H9 (cell line): ENCODE measurements around the gene LCTL. TPM values are rescaled to one million over a fixed set of nuclear protein-coding genes. Genes with fewer than 3 reads are reported as not detected.

ENCODE experiments used
- DNase-seq: peaks from one replicate; pipeline ENCODE4 v3.0.0-alpha.2; 2017
- H2AFZ ChIP-seq: one replicate; pipeline ENCODE4 v1.6.1; 2013; ENCODE audit warnings: mild to moderate bottlenecking, low read length, control low read depth, moderate library complexity
- H2AK5ac ChIP-seq: 2 replicates; pipeline ENCODE4 v1.6.1; 2013; ENCODE audit warnings: low read length, control low read depth, mixed read lengths; ENCODE audit not compliant: insufficient read length
- H2BK120ac ChIP-seq: one replicate; pipeline ENCODE4 v1.6.1; 2013; ENCODE audit warnings: low read depth, mild to moderate bottlenecking, low read length, control low read depth, inconsistent platforms; ENCODE audit not compliant: poor library complexity, severe bottlenecking
- H2BK12ac ChIP-seq: 2 replicates; pipeline ENCODE4 v1.6.1; 2013; ENCODE audit warnings: low read length, control low read depth, mixed read lengths, low read depth; ENCODE audit not compliant: insufficient read length
- H2BK15ac ChIP-seq: 2 replicates; pipeline ENCODE4 v1.6.1; 2013; ENCODE audit warnings: low read depth, low read length, control low read depth
- H2BK20ac ChIP-seq: one replicate; pipeline ENCODE4 v1.6.1; 2013; ENCODE audit warnings: low read depth, mild to moderate bottlenecking, low read length, control low read depth, inconsistent platforms; ENCODE audit not compliant: poor library complexity, severe bottlenecking
- H2BK5ac ChIP-seq: 2 replicates; pipeline ENCODE4 v1.6.1; 2013; ENCODE audit warnings: low read length, control low read depth, mixed read lengths; ENCODE audit not compliant: insufficient read length
- H3K14ac ChIP-seq: 2 replicates; pipeline ENCODE4 v1.6.1; 2013; ENCODE audit warnings: low read length, control low read depth; ENCODE audit not compliant: insufficient read depth
- H3K18ac ChIP-seq: 2 replicates; pipeline ENCODE4 v1.6.1; 2013; ENCODE audit warnings: low read depth, mild to moderate bottlenecking, mixed read lengths, low read length, control low read depth; ENCODE audit not compliant: insufficient read length
- H3K23ac ChIP-seq: 2 replicates; pipeline ENCODE4 v1.6.1; 2013; ENCODE audit warnings: low read length, control low read depth, mixed read lengths, low read depth; ENCODE audit not compliant: insufficient read length
- H3K23me2 ChIP-seq: 2 replicates; pipeline ENCODE4 v1.6.1; 2013; ENCODE audit warnings: low read depth, mild to moderate bottlenecking, mixed read lengths, low read length, control low read depth; ENCODE audit not compliant: insufficient read length, poor library complexity, severe bottlenecking
- H3K27ac ChIP-seq: 2 replicates; pipeline ENCODE4 v1.5.1; 2013; ENCODE audit warnings: low read length, control low read depth, mixed read lengths, low read depth; ENCODE audit not compliant: insufficient read length
- H3K27me3 ChIP-seq: 2 replicates; pipeline ENCODE4 v1.6.1; 2013; ENCODE audit warnings: low read length, control low read depth, inconsistent platforms; ENCODE audit not compliant: insufficient read depth
- H3K4ac ChIP-seq: 2 replicates; pipeline ENCODE4 v1.6.1; 2013; ENCODE audit warnings: low read depth, mild to moderate bottlenecking, control low read depth, inconsistent platforms, low read length, moderate library complexity
- H3K4me1 ChIP-seq: 2 replicates; pipeline ENCODE4 v1.6.1; 2013; ENCODE audit warnings: low read length, control low read depth, inconsistent platforms; ENCODE audit not compliant: insufficient read depth
- H3K4me2 ChIP-seq: 2 replicates; pipeline ENCODE4 v1.6.1; 2013; ENCODE audit warnings: low read length, control low read depth, mixed read lengths; ENCODE audit not compliant: insufficient read length, insufficient read depth
- H3K56ac ChIP-seq: 2 replicates; pipeline ENCODE4 v1.6.1; 2013; ENCODE audit warnings: low read depth, mild to moderate bottlenecking, mixed read lengths, low read length, control low read depth; ENCODE audit not compliant: insufficient read length
- H3K79me1 ChIP-seq: 2 replicates; pipeline ENCODE4 v1.6.1; 2013; ENCODE audit warnings: low read depth, mild to moderate bottlenecking, moderate library complexity, low read length, control low read depth, inconsistent platforms; ENCODE audit not compliant: insufficient read depth, poor library complexity, severe bottlenecking
- H3K79me2 ChIP-seq: 2 replicates; pipeline ENCODE4 v1.6.1; 2013; ENCODE audit warnings: low read length, control low read depth, inconsistent platforms; ENCODE audit not compliant: insufficient read depth
- H3K9ac ChIP-seq: 2 replicates; pipeline ENCODE4 v1.6.1; 2013; ENCODE audit warnings: low read length, control low read depth, mixed read lengths; ENCODE audit not compliant: insufficient read length; ENCODE audit errors: extremely low read depth
- H3K9me3 ChIP-seq: one replicate; pipeline ENCODE4 v1.6.1; 2013; ENCODE audit warnings: low read depth, low read length, inconsistent platforms; ENCODE audit not compliant: control insufficient read depth
- H3T11ph ChIP-seq: one replicate; pipeline ENCODE4 v1.6.1; 2013; ENCODE audit warnings: mild to moderate bottlenecking, low read length, control low read depth, inconsistent platforms
- H4K20me1 ChIP-seq: one replicate; pipeline ENCODE4 v1.6.1; 2013; ENCODE audit not compliant: control insufficient read depth, insufficient read length, insufficient read depth
- H4K5ac ChIP-seq: 2 replicates; pipeline ENCODE4 v1.6.1; 2013; ENCODE audit warnings: low read depth, mild to moderate bottlenecking, mixed read lengths, low read length, control low read depth; ENCODE audit not compliant: insufficient read length
- H4K8ac ChIP-seq: replicated peaks from 2 replicates; pipeline ENCODE4 v1.6.1; 2013; ENCODE audit warnings: low read length, control low read depth, mixed read lengths, low read depth; ENCODE audit not compliant: insufficient read length
- H4K91ac ChIP-seq: 2 replicates; pipeline ENCODE4 v1.6.1; 2013; ENCODE audit warnings: low read depth, mild to moderate bottlenecking, moderate library complexity, mixed read lengths, low read length, control low read depth; ENCODE audit not compliant: insufficient read length
- H3K27ac Mint-ChIP-seq, 3 experiments: 2 replicates in 2 of 3; 3 replicates in 1 of 3; pipeline ENCODE4 v1.8.0; 2020 to 2021; ENCODE audit warnings: mixed read lengths in 3 of 3, mild to moderate bottlenecking in 1 of 3, moderate library complexity in 1 of 3
- H3K27me3 Mint-ChIP-seq: 2 replicates; pipeline ENCODE4 v1.8.0; 2021; ENCODE audit warnings: low read depth, mild to moderate bottlenecking, moderate library complexity, mixed read lengths
- H3K36me3 Mint-ChIP-seq, 3 experiments: 2 replicates in 2 of 3; 3 replicates in 1 of 3; pipeline ENCODE4 v1.8.0; 2020 to 2021; ENCODE audit warnings: low read depth in 3 of 3, mixed read lengths in 3 of 3; ENCODE audit not compliant: insufficient read depth in 1 of 3
- H3K4me1 Mint-ChIP-seq, 2 experiments: 2 replicates each; pipeline ENCODE4 v1.8.0; 2020; ENCODE audit warnings: mixed read lengths in 2 of 2
- H3K4me3 Mint-ChIP-seq, 2 experiments: 2 replicates in 1 of 2; 3 replicates in 1 of 2; pipeline ENCODE4 v1.8.0; 2020 to 2021; ENCODE audit warnings: mild to moderate bottlenecking in 2 of 2, mixed read lengths in 2 of 2, moderate library complexity in 1 of 2
- H3K9me3 Mint-ChIP-seq, 2 experiments: 2 replicates in 1 of 2; 3 replicates in 1 of 2; pipeline ENCODE4 v1.8.0; 2020; ENCODE audit warnings: mild to moderate bottlenecking in 2 of 2, mixed read lengths in 2 of 2, moderate library complexity in 1 of 2
- CTCF ChIP-seq: fragments of 200-600 bp; sonication (generic); conservative IDR thresholded peaks from 3 replicates; pipeline ENCODE4 v1.8.0; 2021; ENCODE audit warnings: antibody characterized with exemption, mild to moderate bottlenecking
- WGBS: extraction: QIAGEN DNeasy Blood & Tissue Kit; methylation state at CpG from one replicate; pipeline ENCODE4 v1.1.7; 2013; ENCODE audit warnings: missing lambda C conversion rate, low lambda C conversion rate, mixed read lengths; ENCODE audit not compliant: insufficient read length; ENCODE audit errors: extremely low coverage; 5-methylcytosine and 5-hydroxymethylcytosine counted together
- total RNA-seq: library from RNA; stranded (reverse); gene quantifications from 2 replicates; pipeline ENCODE4 v1.2.1, GENCODE V29; 2021

LCTL gene
- total RNA-seq, 1 experiment from 2014 or later, result 2.3 TPM

GRCh38 chr15:66573348-66573718, 7.5 kb upstream of the LCTL start:
- H4K91ac ChIP-seq, result no peak overlapping the region
- no peak overlapping the region for H2BK120ac ChIP-seq
- H3K4me3 Mint-ChIP-seq, result no peak overlapping the region
- no peaks in the 10 kb centered on the region for H3K9me3 ChIP-seq
- no peak overlapping the region for H3T11ph ChIP-seq
- no peaks in the 10 kb centered on the region for H3K9me3 Mint-ChIP-seq
- H4K20me1 ChIP-seq, result no peaks in the 10 kb centered on the region
- no peak overlapping the region for H2BK15ac ChIP-seq
- no peaks in the 10 kb centered on the region for H3K23me2 ChIP-seq
- no peak overlapping the region for H4K8ac ChIP-seq
- H3K36me3 Mint-ChIP-seq, result no peaks in the 10 kb centered on the region; a peak in 1 of 7 replicates
- no peak overlapping the region for H3K18ac ChIP-seq
- no peak overlapping the region for H4K5ac ChIP-seq
- H2BK5ac ChIP-seq, result no peak overlapping the region
- no peaks in the 10 kb centered on the region for H3K27me3 ChIP-seq
- no peak overlapping the region for H2BK12ac ChIP-seq
- H3K23ac ChIP-seq, result no peak overlapping the region
- no peak overlapping the region for H2AFZ ChIP-seq
- H3K4ac ChIP-seq, result no peak overlapping the region
- no peak overlapping the region for H3K4me2 ChIP-seq
- no CpG with 5 or more reads among the region's 7 CpGs for WGBS
- no peaks in the 10 kb centered on the region for H3K79me1 ChIP-seq
- H3K27ac Mint-ChIP-seq, result no peak overlapping the region
- no peak overlapping the region for H2BK20ac ChIP-seq
- no peaks in the 10 kb centered on the region for H3K4me1 Mint-ChIP-seq
- no peak overlapping the region for H3K14ac ChIP-seq
- no peaks in the 10 kb centered on the region; the same call in 1 of the 2 replicates for H3K27me3 Mint-ChIP-seq
- no peak overlapping the region for H3K27ac ChIP-seq
- H3K79me2 ChIP-seq, result no peaks in the 10 kb centered on the region
- DNase-seq, result no peak
- no peak for TF ChIP-seq CTCF
- H3K9ac ChIP-seq, result no peak overlapping the region
- no peak overlapping the region for H2AK5ac ChIP-seq
- H3K4me1 ChIP-seq, result no peaks in the 10 kb centered on the region
- H3K56ac ChIP-seq, result no peak overlapping the region
